Activated naive CD4-positive, alpha-beta T cell treated with Interleukin-2 at 50 U/mL for 16 hours (primary cell): ENCODE measurements around the gene AKIP1.
"Not testable (repeated sequence)": the region's sequence is repeated elsewhere in the genome, so short reads cannot be mapped to it uniquely, and the experiment has no call there.

Experiments
- DNase-seq: peaks from one replicate; pipeline ENCODE4 v3.0.0-alpha.2; 2020

Gene AKIP1

GRCh38 chr11:8917157-8917825 lies 6.3 kb downstream of the AKIP1 start:
- no peak for DNase-seq

GRCh38 chr11:8922691-8923090 lies 11.7 kb downstream of the AKIP1 start:
- no peak for DNase-seq

- no peak for DNase-seq
Observed at GRCh38 chr11:8925711-8926110, 14.7 kb downstream of the AKIP1 start.

GRCh38 chr11:8926236-8926635 lies 15.2 kb downstream of the AKIP1 start:
- no peak for DNase-seq

- no peak for DNase-seq
Observed at GRCh38 chr11:8927233-8927632, 16.2 kb downstream of the AKIP1 start.

GRCh38 chr11:8928205-8928604 lies 17.2 kb downstream of the AKIP1 start:
- no peak for DNase-seq

GRCh38 chr11:8928981-8929615 lies 18.1 kb downstream of the AKIP1 start:
- DNase-seq: no peak

- DNase-seq: no peak
Observed at GRCh38 chr11:8930456-8931175, 19.6 kb downstream of the AKIP1 start.

- DNase-seq: no peak
Observed at GRCh38 chr11:8932564-8933180, 21.7 kb downstream of the AKIP1 start, which contains the start of gene C11orf16. TSS of gene C11orf16 (minus strand) at chr11:8932947. CDS start at chr11:8932308, 639 bp downstream.

GRCh38 chr11:8933931-8934330 lies 22.9 kb downstream of the AKIP1 start:
- no peak for DNase-seq

GRCh38 chr11:8934742-8935488 lies 23.9 kb downstream of the AKIP1 start:
- no peak for DNase-seq

- DNase-seq: not testable (repeated sequence)
Observed at GRCh38 chr11:8935789-8936188, 24.8 kb downstream of the AKIP1 start.

- DNase-seq: no peak
Observed at GRCh38 chr11:8937159-8937558, 26.2 kb downstream of the AKIP1 start.

GRCh38 chr11:8937659-8938058 lies 26.7 kb downstream of the AKIP1 start:
- no peak for DNase-seq

GRCh38 chr11:8941341-8942103 lies 30.5 kb downstream of the AKIP1 start:
- DNase-seq: no peak

- no peak for DNase-seq
Observed at GRCh38 chr11:8942518-8943066, 31.6 kb downstream of the AKIP1 start, which contains the start of gene ASCL3. TSS of gene ASCL3 (minus strand) at chr11:8943016. CDS start at chr11:8938161, 4,855 bp downstream.

GRCh38 chr11:8947230-8947943 lies 36.4 kb downstream of the AKIP1 start:
- DNase-seq: no peak

- DNase-seq: no peak
Observed at GRCh38 chr11:8948886-8949285, 37.9 kb downstream of the AKIP1 start.

GRCh38 chr11:8956860-8957259 lies 45.9 kb downstream of the AKIP1 start:
- DNase-seq: no peak

- DNase-seq: peak; percentile 2
Observed at GRCh38 chr11:8959546-8960166, 48.7 kb downstream of the AKIP1 start.
